Cardiac atrium fibroblast (primary cell): ENCODE measurements around the gene VPREB3. TPM values are rescaled to one million over a fixed set of nuclear protein-coding genes. Genes with fewer than 3 reads are reported as not detected.

Experiments
- total RNA-seq: library from RNA; depleted of rRNA; stranded (reverse); fragments of >200 nt; gene quantifications from 2 replicates; pipeline ENCODE4 v1.2.3, GENCODE V29; 2015

VPREB3 gene
- not detected in 2 replicates for total RNA-seq

GRCh38 chr22:23754220-23754919 is at the start of gene VPREB3:
Gene VPREB3 (minus strand): TSS chr22:23754425. CDS start chr22:23754363, 62 bp downstream.

GRCh38 chr22:23786752-23787599 is 32.8 kb upstream of the VPREB3 start, which contains the start of gene SMARCB1:
Gene SMARCB1 (plus strand): TSS chr22:23786966. CDS start chr22:23787170, 204 bp downstream.

GRCh38 chr22:23772649-23773473 is 18.6 kb upstream of the VPREB3 start, which contains the start of gene MMP11:
Gene MMP11 (plus strand): TSS chr22:23772849. CDS start chr22:23772871, 22 bp downstream.

GRCh38 chr22:23767673-23768548 is 13.7 kb upstream of the VPREB3 start, which contains the start of gene CHCHD10:
Gene CHCHD10 (minus strand): TSS chr22:23767972. CDS start chr22:23767874, 98 bp downstream.

GRCh38 chr22:23762842-23763578 is 8.8 kb upstream of the VPREB3 start, which contains the start of gene C22orf15:
Gene C22orf15 (plus strand): TSS chr22:23762990. CDS start chr22:23763307, 317 bp downstream.

GRCh38 chr22:23750714-23751440 is 3.3 kb downstream of the VPREB3 start, which contains the start of gene ZNF70:
Gene ZNF70 (minus strand): TSS chr22:23751112. CDS start chr22:23745140, 5,972 bp downstream.

Other genes with a start within 250 kb of the VPREB3 start
- gene IGLL1, start 174.1 kb downstream of the VPREB3 start, total RNA-seq, result not detected in 2 replicates
- gene DRICH1, start 122.1 kb downstream of the VPREB3 start, total RNA-seq, result not detected in 2 replicates
- not detected in 2 replicates for gene RGL4, start 63.4 kb downstream of the VPREB3 start, total RNA-seq
- gene ZNF70, start 3.3 kb downstream of the VPREB3 start, total RNA-seq, result 4.9 and 5.0 TPM in 2 replicates
- gene C22orf15, start 8.6 kb upstream of the VPREB3 start, total RNA-seq, result not detected in 2 replicates
- 0.36 and 1.1 TPM in 2 replicates for gene CHCHD10, start 13.5 kb upstream of the VPREB3 start, total RNA-seq
- 2.0 and 6.8 TPM in 2 replicates for gene MMP11, start 18.4 kb upstream of the VPREB3 start, total RNA-seq
- 72.4 and 83.8 TPM in 2 replicates for gene SMARCB1, start 32.5 kb upstream of the VPREB3 start, total RNA-seq
- under 0.01 and 0.16 TPM in 2 replicates for gene DERL3, start 84.6 kb upstream of the VPREB3 start, total RNA-seq
- 4.3 and 11.3 TPM in 2 replicates for gene SLC2A11, start 103.5 kb upstream of the VPREB3 start, total RNA-seq
- 833 and 861 TPM in 2 replicates for gene MIF, start 140.0 kb upstream of the VPREB3 start, total RNA-seq
- gene GSTT2B, start 206.8 kb upstream of the VPREB3 start, total RNA-seq, result 0.97 and 1.4 TPM in 2 replicates
- gene DDTL, start 212.5 kb upstream of the VPREB3 start, total RNA-seq, result 0.16 TPM in 1 of 2 replicates, not detected in the other
- 129 and 180 TPM in 2 replicates for gene DDT, start 220.0 kb upstream of the VPREB3 start, total RNA-seq
- gene GSTT2, start 225.7 kb upstream of the VPREB3 start, total RNA-seq, result not detected in 2 replicates